Stimulated activated CD8-positive, alpha-beta memory T cell treated with anti-CD3 and anti-CD28 coated beads, Interleukin-4, amount 100 ng/mL, for 48 hours (primary cell): ENCODE measurements around the gene HDAC9.

ENCODE experiments used
- DNase-seq: peaks from one replicate; pipeline ENCODE4 v3.0.0-alpha.2; 2020

The HDAC9 gene

DNA sequence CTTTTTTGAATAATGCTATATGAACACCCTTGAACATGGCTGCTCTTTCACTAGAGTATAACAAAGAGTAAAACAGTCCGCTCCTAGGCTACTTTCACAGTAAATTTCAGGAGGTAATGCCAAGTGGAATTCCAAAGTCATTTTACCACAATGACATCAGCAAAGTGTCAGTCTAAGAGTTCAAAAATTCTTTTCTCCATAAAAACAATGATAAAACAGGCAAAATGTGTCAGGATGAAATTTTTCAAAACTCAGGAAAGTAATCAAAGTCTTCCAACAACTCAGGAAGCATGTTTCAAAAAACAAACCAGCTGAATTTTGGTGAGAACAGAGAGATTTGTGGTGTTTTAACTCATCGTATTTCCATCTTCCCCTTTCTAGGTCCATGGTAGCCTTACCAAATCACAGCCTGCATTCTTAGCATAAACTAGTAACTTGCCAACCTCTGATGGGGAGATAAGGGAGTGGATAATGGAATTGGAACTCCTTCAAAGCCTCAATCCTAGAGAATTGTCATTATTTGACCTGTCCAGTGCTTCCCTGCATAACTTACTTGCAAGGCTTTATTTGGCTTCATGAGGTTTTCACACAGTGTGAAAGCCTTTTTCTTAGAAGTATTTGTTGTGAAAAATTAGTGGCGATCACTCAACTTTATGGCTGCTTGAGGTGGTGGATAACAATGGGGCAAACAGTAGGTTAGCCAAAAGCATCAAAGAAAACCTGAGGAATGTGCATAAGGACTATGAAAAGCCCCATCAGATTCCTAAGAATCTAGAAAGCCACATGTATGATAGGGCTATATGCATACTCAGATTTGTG lies 302.7 kb downstream of the HDAC9 start:
- no peak for DNase-seq

DNA sequence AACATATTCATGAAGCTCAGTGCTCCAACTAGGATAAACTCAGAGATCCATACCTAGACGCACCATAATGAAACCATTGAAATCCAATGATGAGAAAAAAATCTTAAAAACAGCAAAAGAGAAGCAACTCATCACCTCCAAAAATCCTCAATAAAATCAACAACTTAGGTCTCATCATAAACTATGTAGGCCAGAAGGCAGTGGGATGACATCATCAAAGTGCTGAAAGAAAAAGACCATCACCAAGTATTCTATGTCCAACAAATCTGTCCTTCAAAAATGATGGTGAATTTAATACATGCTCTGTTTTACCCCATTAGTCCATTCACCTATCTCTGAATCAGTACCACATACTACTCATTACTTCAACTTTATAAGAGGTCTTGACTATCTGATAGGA lies 304.4 kb downstream of the HDAC9 start:
- no peak for DNase-seq

DNA sequence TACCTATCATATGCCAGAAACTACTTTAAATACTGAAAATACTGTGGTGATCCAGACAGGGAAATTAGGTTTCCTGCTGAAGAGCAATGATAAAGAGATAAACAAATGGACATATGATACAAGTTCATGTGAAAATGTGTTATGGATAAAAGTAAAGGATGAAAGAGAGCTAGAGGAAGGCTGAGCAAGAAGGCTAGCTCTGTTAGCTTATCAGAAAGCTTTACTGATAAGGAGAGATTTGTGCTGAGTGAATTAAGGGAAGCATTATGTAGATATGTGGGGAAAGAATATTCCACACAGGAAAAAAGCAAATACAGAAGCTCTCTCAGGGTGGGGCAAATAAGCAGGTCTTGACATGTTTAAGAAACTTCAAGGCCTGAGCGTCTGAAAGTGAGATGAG lies 308.4 kb downstream of the HDAC9 start:
- no peak for DNase-seq

DNA sequence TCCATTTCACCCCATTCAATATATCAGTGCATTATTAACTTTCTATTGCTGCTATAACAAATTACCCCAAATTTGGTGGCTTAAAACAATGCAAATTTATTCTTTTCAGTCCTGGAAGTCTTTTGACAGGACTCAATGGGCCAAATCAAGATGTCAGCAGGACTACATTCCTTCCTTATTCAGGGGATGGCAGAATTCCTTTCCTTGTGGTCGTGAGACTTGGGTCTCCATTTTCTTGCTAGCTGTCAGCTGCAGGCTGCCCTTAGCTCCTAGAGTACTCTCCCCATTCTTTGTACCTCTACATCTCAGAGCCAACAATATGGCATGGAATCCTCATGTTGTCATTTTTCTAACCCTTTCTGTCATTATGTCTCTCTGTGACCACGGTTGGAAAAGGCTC lies 310.6 kb downstream of the HDAC9 start:
- DNase-seq = no peak

DNA sequence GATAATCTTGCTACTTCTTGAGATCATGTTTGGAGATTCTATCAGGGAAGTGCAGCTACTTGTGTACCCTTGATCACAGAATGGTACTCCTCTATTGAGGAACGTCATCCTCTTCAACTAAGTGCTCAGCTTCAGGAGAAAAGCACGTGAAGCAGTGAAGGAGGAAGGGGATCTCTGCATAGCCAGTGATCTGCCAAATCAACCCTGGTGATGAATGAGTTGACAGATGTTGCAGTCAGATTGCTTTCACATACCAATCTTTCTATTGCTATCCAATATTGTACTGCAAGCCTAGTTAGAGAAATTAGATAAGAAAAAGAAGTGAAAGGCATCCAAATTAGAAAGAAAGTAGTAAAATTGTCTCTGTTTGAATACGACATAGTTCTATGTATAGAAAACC lies 312.5 kb downstream of the HDAC9 start:
- no peak for DNase-seq

DNA sequence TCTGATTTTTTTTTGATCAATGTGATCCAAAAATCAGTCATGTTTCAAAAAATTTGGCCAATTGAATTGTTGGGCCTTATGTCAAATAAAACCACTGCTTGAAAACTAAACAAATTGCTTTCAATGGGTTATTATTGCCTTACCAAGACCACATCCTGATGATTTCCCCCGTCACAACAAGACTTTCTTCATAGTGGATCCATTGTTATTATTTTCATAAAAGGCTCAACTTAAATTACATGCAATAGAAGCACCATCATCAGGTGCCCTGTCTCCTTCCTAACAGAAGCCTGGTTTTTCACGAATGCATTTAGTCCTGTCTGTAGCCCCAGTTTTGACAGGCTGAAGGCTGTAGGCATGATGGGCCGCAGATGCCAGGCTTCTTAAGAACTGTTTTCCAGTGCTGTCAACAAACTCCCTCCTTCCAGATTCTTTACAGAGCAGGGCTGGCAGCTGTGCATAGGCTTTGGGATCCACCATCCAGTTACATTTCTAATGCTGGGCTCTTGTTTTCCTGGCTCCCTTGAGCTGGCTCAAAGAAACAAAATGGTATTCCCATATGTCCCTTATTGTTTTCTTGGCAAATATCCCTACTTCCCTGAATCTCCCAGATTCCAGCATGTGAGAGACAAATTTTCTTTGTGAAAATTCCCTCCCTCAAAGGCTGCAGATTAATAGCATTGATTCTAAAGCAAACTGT lies 319.9 kb downstream of the HDAC9 start:
- no peak for DNase-seq

DNA sequence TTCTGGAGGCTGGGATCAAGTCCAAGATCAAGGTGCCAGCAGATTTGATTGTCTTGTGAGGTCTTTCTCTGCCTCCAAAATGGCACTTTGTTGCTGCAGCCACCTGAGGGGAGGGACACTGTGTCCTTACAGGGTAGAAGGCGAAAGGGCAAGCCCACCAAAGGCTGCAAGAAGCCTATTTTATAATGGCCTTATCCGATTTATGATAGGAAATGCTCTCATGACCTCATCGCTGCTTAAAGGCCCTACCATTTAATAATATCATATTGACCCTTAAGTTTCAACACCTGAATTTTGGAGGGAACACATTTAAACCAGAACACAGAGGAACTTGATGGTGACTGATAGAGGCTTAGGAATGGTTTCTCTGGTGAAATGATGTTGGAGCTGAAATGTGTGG lies 325.4 kb downstream of the HDAC9 start:
- DNase-seq = no peak

DNA sequence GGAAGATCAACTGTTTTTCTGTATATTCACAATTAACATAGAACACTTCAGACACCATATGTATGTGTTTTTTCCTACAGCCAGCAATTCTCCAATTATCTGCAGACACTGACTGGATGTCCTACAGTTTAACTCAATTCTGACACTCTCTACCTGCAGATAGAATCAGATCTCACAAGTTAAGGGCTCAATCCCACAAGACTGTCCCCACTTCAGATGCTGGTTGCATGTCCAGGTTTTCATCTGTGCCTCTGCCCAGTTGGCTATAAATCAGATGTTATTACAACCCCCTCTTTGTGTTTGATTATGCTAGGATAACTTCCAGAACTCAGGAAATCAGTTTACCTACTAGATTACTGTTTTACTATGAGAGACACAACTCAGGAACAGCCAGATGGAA lies 326.0 kb downstream of the HDAC9 start:
- DNase-seq = no peak

DNA sequence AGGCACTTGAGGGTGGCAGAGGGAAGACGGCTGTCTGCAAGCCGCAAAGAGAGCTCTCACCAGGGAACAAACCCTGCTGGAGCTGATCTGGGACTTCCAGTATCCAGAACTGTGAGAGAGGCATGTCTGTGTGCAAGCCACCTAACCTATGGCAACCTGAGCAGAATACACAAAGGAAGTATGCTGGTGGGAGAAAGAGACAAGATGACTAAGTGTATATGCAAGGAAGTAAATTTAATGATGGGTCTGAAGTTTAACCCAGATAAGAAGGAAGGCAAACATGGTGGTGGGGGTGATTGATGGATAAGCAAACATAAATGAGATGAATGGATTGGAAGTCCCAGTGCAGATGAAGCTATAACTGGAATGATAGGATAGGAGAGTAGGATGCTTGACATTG lies 328.6 kb downstream of the HDAC9 start:
- no peak for DNase-seq

DNA sequence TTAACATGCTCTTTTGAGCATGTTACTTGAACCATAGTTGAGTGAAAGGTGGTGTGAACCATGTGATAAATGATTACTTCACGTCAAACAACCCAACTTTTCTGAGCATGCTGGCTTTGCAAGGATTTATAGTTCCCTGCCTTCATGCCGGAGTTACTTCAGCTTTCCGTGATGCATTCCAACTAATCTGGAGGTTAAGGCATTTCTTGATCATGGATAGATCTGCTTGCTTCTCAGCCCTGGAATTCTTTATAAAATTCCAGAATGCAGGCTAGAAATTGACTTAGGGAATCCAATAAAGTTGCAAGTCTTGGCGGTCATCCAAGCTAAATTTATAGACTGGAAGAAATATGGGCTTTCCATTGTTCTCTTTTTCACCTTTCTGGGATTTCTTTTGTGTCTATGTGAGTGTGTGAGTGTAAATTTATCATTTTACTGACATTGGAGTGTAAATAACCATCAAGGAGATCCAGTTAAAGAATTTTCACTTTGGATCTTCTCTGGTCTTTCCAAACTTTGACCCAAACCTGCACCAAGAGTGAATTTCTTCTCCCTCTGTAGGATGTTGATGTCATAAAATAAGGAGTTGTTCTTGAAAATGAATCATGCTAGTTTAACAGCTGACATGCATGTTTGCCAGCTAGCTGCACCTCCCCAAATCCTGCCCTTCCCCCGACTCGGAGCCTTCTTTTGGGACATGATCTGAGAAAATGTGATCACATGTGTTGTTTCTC lies 332.9 kb downstream of the HDAC9 start:
- no peak for DNase-seq

DNA sequence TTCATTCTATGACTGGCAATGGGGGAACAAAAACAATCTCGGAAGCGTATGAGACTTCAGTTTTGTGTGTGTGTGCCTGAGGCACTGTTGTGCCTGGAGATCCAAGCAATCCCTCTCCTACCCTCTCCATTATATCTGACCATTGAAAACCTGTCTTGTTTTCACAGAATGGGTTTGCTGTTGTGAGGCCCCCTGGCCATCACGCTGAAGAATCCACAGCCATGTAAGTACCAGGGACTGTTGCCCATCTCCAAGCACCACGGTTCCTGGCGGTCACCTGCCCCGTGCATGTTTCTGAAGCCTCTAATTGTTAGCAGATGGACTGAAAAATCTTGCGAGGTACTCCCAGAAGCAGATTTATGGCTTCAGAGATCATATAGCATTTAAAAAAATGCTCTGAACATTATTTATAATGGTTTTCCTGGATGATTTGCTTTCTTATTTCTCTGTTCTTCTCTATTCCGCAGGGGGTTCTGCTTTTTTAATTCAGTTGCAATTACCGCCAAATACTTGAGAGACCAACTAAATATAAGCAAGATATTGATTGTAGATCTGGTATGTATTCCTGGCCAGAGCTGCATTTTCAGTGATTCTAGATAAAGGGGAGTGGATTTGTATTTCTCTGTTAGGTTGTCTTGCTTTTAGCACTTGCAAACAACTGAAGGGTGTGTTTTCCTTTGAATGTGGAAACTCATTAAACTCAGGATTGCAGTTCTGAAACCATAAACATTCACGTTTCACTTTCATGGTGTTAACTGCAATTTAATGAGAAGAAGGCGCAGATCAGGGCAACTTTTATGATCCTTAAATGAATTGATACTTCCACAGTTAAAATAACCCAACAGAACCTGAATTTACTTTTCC lies 333.7 kb downstream of the HDAC9 start:
- DNase-seq = no peak

DNA sequence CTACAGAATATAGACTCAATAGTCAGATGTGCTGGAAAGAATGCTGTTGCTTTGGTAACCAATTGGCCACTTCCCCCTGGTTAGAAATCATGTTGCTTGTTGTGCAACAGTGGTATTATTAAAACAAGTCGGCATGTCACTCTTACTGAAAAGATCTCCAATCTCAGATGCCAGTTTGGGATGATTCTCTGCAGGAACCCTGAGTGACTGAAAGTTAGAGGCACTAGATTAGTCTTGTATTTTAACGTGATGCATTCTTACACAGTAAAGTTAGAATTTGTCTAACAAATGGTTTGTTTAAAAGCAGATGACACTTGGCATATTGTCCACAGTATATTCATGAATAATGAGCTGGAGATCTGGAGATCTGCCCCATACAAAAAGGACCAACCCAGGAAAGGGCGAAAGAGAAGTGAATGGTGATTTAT lies 334.3 kb downstream of the HDAC9 start:
- no peak for DNase-seq

DNA sequence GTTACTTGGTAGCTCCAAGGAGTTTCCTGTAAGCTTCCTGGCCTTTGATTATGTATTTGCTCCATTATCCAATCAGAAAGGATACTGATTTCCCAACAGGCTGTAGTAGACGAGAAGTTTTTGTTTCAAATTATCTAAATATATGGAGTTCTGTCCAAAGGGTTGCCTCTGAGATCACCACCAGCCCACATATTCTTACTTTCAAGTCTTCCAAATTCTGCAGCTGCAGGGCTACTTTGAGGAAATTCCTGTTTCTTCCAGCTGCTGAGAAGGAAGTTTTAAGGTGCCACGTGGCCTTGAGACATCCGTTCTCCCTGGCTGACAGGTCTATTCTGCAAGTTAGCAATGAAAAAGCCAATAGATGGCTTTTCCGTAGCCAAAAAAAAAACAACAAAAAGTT lies 335.9 kb downstream of the HDAC9 start:
- no peak for DNase-seq

DNA sequence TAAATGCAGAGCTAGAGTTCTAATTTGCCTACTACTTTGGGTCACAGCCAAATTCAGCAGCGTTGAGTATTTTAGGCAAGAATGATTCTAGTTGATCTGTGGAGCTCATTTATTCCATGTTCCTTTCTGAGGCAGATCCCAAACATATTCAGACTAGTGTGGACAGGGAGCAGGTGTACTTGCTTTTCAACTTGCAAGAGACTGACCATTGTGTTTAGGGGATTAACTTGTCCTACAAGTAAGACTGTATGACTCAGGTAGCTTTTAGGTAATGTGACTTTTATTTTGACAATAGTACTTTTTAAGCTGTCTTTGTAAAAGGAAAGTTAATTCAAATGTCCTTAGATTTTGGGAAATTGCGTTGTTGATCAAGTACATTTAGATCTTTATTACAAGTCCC lies 336.4 kb downstream of the HDAC9 start:
- DNase-seq = no peak

DNA sequence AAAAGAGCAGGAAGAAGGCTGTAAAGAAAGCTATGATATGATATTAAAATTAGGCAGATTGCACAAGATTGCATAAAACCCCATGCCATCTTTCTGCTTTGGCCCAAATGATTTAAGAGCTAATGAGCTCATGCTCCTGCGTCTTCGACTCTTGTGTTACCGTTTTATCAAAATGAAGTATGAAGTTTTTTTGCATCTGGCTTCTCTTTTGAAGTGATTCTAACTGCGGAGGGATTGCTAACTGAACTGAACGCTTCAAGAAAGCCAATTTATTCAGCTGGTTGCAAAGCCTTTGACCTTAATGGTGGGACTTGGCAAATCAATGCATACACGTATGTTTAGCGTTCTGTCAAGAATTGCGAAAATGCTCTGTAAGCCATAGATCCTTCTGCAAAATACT lies 339.0 kb downstream of the HDAC9 start:
- no peak for DNase-seq

DNA sequence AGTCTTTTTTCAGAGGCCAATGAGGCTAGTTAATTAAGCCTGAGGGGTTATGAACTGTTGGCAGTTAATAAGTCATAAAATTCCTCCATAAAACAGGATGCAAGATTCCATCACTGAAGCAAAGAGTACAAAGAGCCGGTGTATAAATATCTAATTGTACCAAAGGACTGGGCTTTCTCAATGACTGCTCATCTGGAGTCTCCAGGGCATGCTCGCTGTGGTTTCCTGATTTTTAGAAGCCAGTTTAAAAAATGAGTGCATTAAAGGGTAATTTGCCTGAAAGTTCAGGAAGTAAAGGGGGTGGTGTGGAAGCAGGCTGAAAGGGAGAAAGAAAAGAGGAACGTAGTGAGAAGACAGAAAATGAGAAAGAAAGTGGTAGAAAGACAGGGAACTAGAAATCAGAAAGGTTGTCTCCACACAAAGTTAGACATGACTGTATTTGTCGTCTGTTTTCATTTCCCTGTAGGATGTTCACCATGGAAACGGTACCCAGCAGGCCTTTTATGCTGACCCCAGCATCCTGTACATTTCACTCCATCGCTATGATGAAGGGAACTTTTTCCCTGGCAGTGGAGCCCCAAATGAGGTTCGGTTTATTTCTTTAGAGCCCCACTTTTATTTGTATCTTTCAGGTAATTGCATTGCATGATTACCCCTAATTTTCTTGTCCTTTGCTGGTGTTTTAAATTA lies 339.6 kb downstream of the HDAC9 start:
- no peak for DNase-seq

DNA sequence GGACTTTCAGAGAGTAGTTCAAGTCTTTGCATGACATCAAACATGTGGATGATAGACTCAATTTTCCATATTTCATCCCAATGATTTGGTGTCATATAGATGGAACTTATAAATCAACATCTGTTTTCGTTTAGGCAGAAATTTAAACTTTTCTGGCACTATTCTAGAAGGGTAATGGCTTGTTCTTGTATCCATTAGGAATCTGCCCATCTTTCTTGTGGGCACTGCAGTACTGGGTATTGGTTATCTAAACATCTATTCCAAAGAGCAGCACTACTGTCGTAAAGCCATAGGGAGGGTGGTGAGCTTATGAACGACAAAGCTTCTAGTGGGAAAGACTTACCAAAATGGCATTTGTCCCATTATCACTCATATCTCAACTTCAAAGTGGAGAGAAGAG lies 348.4 kb downstream of the HDAC9 start:
- no peak for DNase-seq

DNA sequence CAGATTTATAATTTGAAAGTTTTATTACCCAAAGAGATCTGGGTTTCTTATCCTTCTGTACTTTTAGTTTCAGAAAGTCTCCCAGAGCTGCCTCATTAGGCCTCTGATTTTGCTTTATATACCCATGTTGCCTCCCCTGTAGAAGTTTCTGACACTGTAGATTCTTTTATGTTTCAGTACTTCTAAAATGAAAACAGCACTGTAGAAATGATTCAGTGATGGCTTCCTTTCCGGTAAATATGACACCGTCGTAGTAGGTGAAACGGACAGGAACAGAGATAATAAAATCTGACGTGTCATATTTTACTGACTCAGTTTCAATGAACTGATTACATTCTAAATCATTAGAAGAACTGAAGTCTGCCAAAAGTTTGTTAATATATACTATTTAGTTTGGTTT lies 349.2 kb downstream of the HDAC9 start:
- DNase-seq = no peak

DNA sequence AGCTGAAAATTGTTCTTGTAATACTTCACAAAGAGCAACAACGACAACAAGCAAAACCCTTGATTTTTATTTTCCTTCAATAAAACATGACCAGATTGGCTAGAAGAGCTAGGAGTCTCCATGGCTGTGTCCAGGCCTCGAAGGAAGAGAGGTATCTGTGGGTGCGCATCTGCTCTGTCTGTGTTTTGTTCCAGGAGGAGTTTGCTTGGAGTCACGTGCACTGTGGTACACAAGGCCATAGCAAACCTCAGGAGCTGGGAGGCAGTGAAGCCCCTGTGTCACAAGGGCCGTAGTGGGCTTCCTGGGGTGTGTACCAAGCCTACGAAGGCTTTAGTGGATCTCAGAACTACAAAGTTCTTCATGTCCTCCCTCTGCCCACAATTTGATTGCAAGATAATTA lies 350.2 kb downstream of the HDAC9 start:
- DNase-seq = no peak

DNA sequence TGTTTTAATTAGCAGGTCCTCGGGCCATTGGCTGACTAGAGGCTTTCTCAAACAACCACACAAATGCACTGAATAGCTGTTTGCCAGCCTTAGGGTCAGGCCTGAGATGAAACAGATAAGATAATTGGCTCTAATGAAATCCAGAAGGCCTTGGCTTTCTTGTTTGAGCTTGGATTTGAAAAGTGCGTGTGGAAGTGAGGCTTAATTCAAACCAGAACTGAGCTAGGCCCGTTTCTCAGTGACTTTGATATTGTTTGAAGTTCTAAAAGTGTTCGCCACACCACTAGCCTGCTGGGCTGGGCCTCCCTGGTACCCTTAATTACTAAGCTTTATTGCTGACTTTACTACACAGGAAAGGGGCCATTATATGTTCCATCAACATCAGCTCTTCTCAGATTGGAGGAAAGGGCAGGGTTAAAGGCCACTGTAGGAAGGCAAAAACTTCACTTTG lies 351.2 kb downstream of the HDAC9 start:
- no peak for DNase-seq

DNA sequence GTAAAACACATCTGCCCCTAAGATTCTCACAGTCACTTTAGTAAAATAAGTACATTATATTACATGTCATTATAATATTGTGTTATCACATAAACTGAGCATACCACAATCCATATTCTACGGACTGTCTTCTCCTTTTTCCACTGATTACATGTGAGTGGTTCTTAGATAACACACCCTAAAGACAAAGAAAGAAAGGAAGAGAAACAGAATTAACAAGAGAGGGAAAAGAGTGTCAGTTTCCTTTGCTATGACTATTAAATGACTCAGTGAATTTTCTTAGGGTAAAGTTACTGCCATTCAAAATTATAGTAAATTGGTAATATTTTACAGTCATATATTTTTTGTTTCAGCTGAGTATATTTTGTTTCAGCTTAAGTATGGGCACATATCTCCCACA lies 353.6 kb downstream of the HDAC9 start:
- no peak for DNase-seq

DNA sequence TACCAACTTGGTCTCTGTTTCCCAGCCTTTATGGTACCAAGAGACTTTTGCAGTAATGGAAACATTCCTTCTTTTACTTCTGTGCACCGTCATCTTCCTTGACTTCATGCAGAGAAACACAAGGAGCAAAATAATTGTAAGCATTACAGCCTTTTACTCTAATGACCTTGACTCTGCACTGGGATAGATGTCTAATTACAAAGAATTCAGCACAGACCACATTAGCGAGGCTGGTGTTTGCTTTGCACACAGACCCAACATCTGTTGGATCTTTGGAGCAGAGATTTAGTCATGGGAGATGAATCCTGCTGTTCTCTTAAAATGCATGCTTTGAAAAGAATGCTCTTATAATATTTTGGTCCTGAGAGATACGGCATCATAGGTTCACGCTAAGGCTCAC lies 360.2 kb downstream of the HDAC9 start:
- no peak for DNase-seq
